H1 (cell line): ENCODE results near the gene DISC1. TPM values are rescaled to one million over a fixed set of nuclear protein-coding genes. Genes with fewer than 3 reads are reported as not detected.

Source experiments
- CTCF ChIA-PET: fragments of 300-600 bp; sonication (Branson Sonifier 250); formaldehyde crosslinking; loops from one replicate; lab custom pipeline; 2021; ENCODE audit not compliant: partially characterized antibody; lab: Charles Lee
- POLR2A ChIA-PET: fragments of 300-600 bp; sonication (Branson Sonifier 250); formaldehyde crosslinking; loops from one replicate; lab custom pipeline; 2021; ENCODE audit warnings: inconsistent platforms; ENCODE audit not compliant: partially characterized antibody; lab: Charles Lee
- DNase-seq, 2 experiments: peaks; one replicate each; pipeline versions ENCODE4 v3.0.0 to v3.0.0-alpha.2; 2010 to 2022; ENCODE audit warnings: low spot score in 2 of 2, low read depth in 1 of 2, mixed read lengths in 1 of 2
- FAIRE-seq: peaks from 2 replicates; lab custom pipeline; 2011; peaks lifted over from hg19 to GRCh38; lab: Jason Lieb, UNC
- H2AFZ ChIP-seq: 2 replicates; pipeline ENCODE4 v1.8.1; 2012; ENCODE audit warnings: low read length, inconsistent platforms
- H2AK5ac ChIP-seq: 2 replicates; pipeline ENCODE4 v1.6.1; 2013; ENCODE audit warnings: low read depth, low read length
- H2BK120ac ChIP-seq: replicated peaks from 2 replicates; pipeline ENCODE3; 2013; ENCODE audit warnings: low read depth, low read length, inconsistent platforms
- H2BK12ac ChIP-seq: 2 replicates; pipeline ENCODE4 v1.6.1; 2013; ENCODE audit warnings: low read depth, low read length
- H2BK15ac ChIP-seq: 2 replicates; pipeline ENCODE4 v1.6.1; 2013; ENCODE audit warnings: low read length
- H2BK20ac ChIP-seq: 2 replicates; pipeline ENCODE4 v1.6.1; 2013; ENCODE audit warnings: low read length
- H2BK5ac ChIP-seq: 2 replicates; pipeline ENCODE4 v1.6.1; 2013; ENCODE audit warnings: low read depth, low read length
- H3K14ac ChIP-seq: 2 replicates; pipeline ENCODE4 v1.6.1; 2013; ENCODE audit warnings: inconsistent platforms; ENCODE audit not compliant: insufficient read length
- H3K18ac ChIP-seq: 2 replicates; pipeline ENCODE4 v1.6.1; 2013; ENCODE audit warnings: low read length; ENCODE audit errors: extremely low read depth
- H3K23ac ChIP-seq: 2 replicates; pipeline ENCODE4 v1.6.1; 2013; ENCODE audit warnings: inconsistent platforms; ENCODE audit not compliant: insufficient read length
- H3K23me2 ChIP-seq: 2 replicates; pipeline ENCODE4 v1.6.1; 2013; ENCODE audit warnings: low read depth, low read length
- H3K27ac ChIP-seq: 2 replicates; pipeline ENCODE4 v1.6.1; 2011; ENCODE audit warnings: low read depth, low read length, inconsistent platforms
- H3K27me3 ChIP-seq, 4 experiments: replicated peaks in 1 of 4; 1 replicate in 1 of 4; 2 replicates in 3 of 4; pipeline versions ENCODE4 v1.6.1 to v1.8.1; 2011 to 2013; ENCODE audit warnings: low read length in 3 of 4, mild to moderate bottlenecking in 3 of 4, inconsistent platforms in 2 of 4, mixed read lengths in 2 of 4, moderate library complexity in 1 of 4; ENCODE audit not compliant: control insufficient read depth in 3 of 4, insufficient read depth in 3 of 4; ENCODE audit errors: extremely low read depth in 1 of 4
- H3K36me3 ChIP-seq, 4 experiments: 2 replicates each; pipeline versions ENCODE4 v1.6.1 to v1.8.1; 2011 to 2013; ENCODE audit warnings: mild to moderate bottlenecking in 4 of 4, low read length in 3 of 4, moderate library complexity in 2 of 4, control low read depth in 1 of 4, inconsistent platforms in 1 of 4; ENCODE audit not compliant: insufficient read depth in 4 of 4, control insufficient read depth in 2 of 4
- H3K4ac ChIP-seq: replicated peaks from 2 replicates; pipeline ENCODE3; 2013; ENCODE audit warnings: low read length, low read depth, mixed read lengths, inconsistent platforms; ENCODE audit not compliant: insufficient read length
- H3K4me1 ChIP-seq, 4 experiments: replicated peaks in 1 of 4; 1 replicate in 1 of 4; 2 replicates in 3 of 4; pipeline versions ENCODE4 v1.6.1 to v1.8.1; 2011 to 2013; ENCODE audit warnings: low read length in 3 of 4, inconsistent platforms in 2 of 4, mixed read lengths in 1 of 4; ENCODE audit not compliant: insufficient read depth in 4 of 4, control insufficient read depth in 3 of 4
- H3K4me2 ChIP-seq, 2 experiments: 2 replicates each; pipeline versions ENCODE4 v1.6.1 to v1.8.1; 2011 to 2013; ENCODE audit warnings: low read depth in 2 of 2, low read length in 2 of 2, control low read depth in 1 of 2, inconsistent platforms in 1 of 2, mild to moderate bottlenecking in 1 of 2; ENCODE audit not compliant: insufficient read depth in 1 of 2
- H3K4me3 ChIP-seq, 4 experiments: fragments of 200-600, 300-600 bp in 1 of 4; sonication (generic), shearing (Covaris generic), sonication (Bioruptor Twin) in 1 of 4; 2 replicates each; pipeline versions ENCODE4 v1.5.1 to v1.8.1; 2011 to 2016; ENCODE audit warnings: low read length in 4 of 4, low read depth in 3 of 4, control low read depth in 2 of 4, inconsistent platforms in 2 of 4, mild to moderate bottlenecking in 2 of 4, mixed read lengths in 1 of 4, moderate library complexity in 1 of 4; ENCODE audit not compliant: insufficient read depth in 2 of 4; ENCODE audit errors: extremely low read depth in 1 of 4
- H3K56ac ChIP-seq: replicated peaks from 2 replicates; pipeline ENCODE3; 2013; ENCODE audit warnings: low read depth, mild to moderate bottlenecking, mixed read lengths, low read length, inconsistent platforms; ENCODE audit not compliant: insufficient read length
- H3K79me1 ChIP-seq: 2 replicates; pipeline ENCODE4 v1.6.1; 2013; ENCODE audit warnings: low read depth, low read length, control low read depth
- H3K79me2 ChIP-seq, 2 experiments: 2 replicates each; pipeline versions ENCODE4 v1.6.1 to v1.8.1; 2012 to 2013; ENCODE audit warnings: low read length in 2 of 2, mild to moderate bottlenecking in 2 of 2, inconsistent platforms in 1 of 2; ENCODE audit not compliant: insufficient read depth in 2 of 2, control insufficient read depth in 1 of 2
- H3K9ac ChIP-seq, 4 experiments: replicated peaks in 1 of 4; 1 replicate in 1 of 4; 2 replicates in 3 of 4; pipeline versions ENCODE4 v1.6.1 to v1.8.1; 2011 to 2013; ENCODE audit warnings: low read depth in 3 of 4, low read length in 3 of 4, control low read depth in 2 of 4, mild to moderate bottlenecking in 2 of 4, moderate library complexity in 2 of 4, inconsistent platforms in 1 of 4; ENCODE audit errors: extremely low read depth in 1 of 4
- H3K9me3 ChIP-seq, 2 experiments: 2 replicates each; pipeline versions ENCODE4 v1.6.1 to v1.8.1; 2012 to 2013; ENCODE audit warnings: mild to moderate bottlenecking in 2 of 2, moderate library complexity in 2 of 2, control low read depth in 1 of 2, inconsistent platforms in 1 of 2, low read depth in 1 of 2, low read length in 1 of 2, mixed read lengths in 1 of 2; ENCODE audit not compliant: insufficient read depth in 2 of 2
- H4K20me1 ChIP-seq, 2 experiments: replicated peaks in 1 of 2; 2 replicates each; pipeline versions ENCODE3 to v1.8.1; 2011 to 2013; ENCODE audit warnings: inconsistent platforms in 2 of 2, low read length in 2 of 2, mild to moderate bottlenecking in 1 of 2; ENCODE audit not compliant: insufficient read depth in 2 of 2, control insufficient read depth in 1 of 2
- H4K5ac ChIP-seq: 2 replicates; pipeline ENCODE4 v1.6.1; 2013; ENCODE audit warnings: low read length, low read depth, mixed read lengths, inconsistent platforms; ENCODE audit not compliant: insufficient read length
- H4K8ac ChIP-seq: 2 replicates; pipeline ENCODE4 v1.8.0; 2013; ENCODE audit warnings: mild to moderate bottlenecking, moderate library complexity, low read length, inconsistent platforms; ENCODE audit not compliant: insufficient read depth; ENCODE audit errors: extremely low read depth
- H4K91ac ChIP-seq: replicated peaks from 2 replicates; pipeline ENCODE3; 2013; ENCODE audit warnings: low read length, mixed read lengths, inconsistent platforms; ENCODE audit not compliant: insufficient read length
- BCL11A ChIP-seq, 2 experiments: IDR thresholded peaks; one replicate each; pipeline ENCODE4 v1.6.1; 2011; ENCODE audit warnings: low read depth in 2 of 2, low read length in 2 of 2, mild to moderate bottlenecking in 2 of 2
- CHD1 ChIP-seq: IDR thresholded peaks from 2 replicates; pipeline ENCODE4 v1.6.1; 2012; ENCODE audit warnings: low read depth, low read length, improper control_type of control experiment
- CTCF ChIP-seq, 3 experiments: IDR thresholded peaks; 1 replicate in 2 of 3; 2 replicates in 1 of 3; pipeline versions ENCODE4 v1.5.1 to v1.6.1; 2011; ENCODE audit warnings: low read length in 3 of 3, mild to moderate bottlenecking in 3 of 3, inconsistent platforms in 2 of 3, low read depth in 1 of 3, moderate library complexity in 1 of 3; ENCODE audit not compliant: insufficient read depth in 1 of 3; ENCODE audit errors: control extremely low read depth in 1 of 3
- KDM4A ChIP-seq: IDR thresholded peaks from one replicate; pipeline ENCODE4 v1.7.1; 2012; ENCODE audit warnings: low read depth, mild to moderate bottlenecking, moderate library complexity, low read length, inconsistent platforms; ENCODE audit not compliant: severe bottlenecking
- SIX5 ChIP-seq: IDR thresholded peaks from 2 replicates; pipeline ENCODE4 v1.6.1; 2011; ENCODE audit warnings: mild to moderate bottlenecking, low read depth, low read length
- ZNF274 ChIP-seq: IDR thresholded peaks from 2 replicates; pipeline ENCODE4 v1.7.0; 2012; ENCODE audit warnings: low read length, borderline replicate concordance; ENCODE audit errors: extremely low read depth
- WGBS, 2 experiments: shearing (Covaris generic) in 1 of 2; methylation state at CpG; one replicate each; pipeline versions ENCODE4 v1.1.6 to v1.1.7; 2013 to 2015; ENCODE audit warnings: low lambda C conversion rate in 2 of 2, mixed read lengths in 2 of 2, inconsistent platforms in 1 of 2, low coverage in 1 of 2, missing lambda C conversion rate in 1 of 2; ENCODE audit not compliant: insufficient replicate concordance in 2 of 2, insufficient coverage in 1 of 2, insufficient read length in 1 of 2; ENCODE audit errors: extremely low coverage in 1 of 2, missing lambda C conversion rate in 1 of 2; 5-methylcytosine and 5-hydroxymethylcytosine counted together
- polyA plus RNA-seq, 7 experiments: library from polyadenylated mRNA; depleted of rRNA in 3 of 7; stranded (reverse) in 5 of 7; unstranded in 2 of 7; fragments of >200 nt in 5 of 7; fragments of 200-250 nt in 2 of 7; gene quantifications; 1 replicate in 5 of 7; 2 replicates in 1 of 7; 4 replicates in 1 of 7; pipeline versions ENCODE4 v1.2.1 to v1.2.3, GENCODE V29; 2011 to 2013; ENCODE audit warnings: missing spikeins in 2 of 7, mixed read lengths in 2 of 7
- total RNA-seq: library from RNA; stranded (reverse); fragmentation: NEBNext Ultra II Directional; extraction: Animal tissue kit (Norgen Biotek cat#: 25700); gene quantifications from 2 replicates; pipeline ENCODE4 v1.2.1, GENCODE V29; 2021
- TF ChIP-seq, protein P1 (sequence below): IDR thresholded peaks from 2 replicates; pipeline ENCODE4 v1.6.1; 2012; ENCODE audit warnings: inconsistent platforms

DISC1 gene
- total and polyA plus RNA-seq, 2 of the 8 experiments (the other 6 are each of a cell fraction or from before 2014, with no cell fraction given), result 1.1 to 3.5 TPM

- Histone ChIP-seq H3K27me3 (no peaks in the 10 kb centered on the region; a peak in 1 of 7 replicates), H3K23me2 (peaks cover 2% of the 10 kb centered on the region; the same call in 1 of the 2 replicates), H2AFZ (no peak overlapping the region), H4K5ac (no peak overlapping the region), H2AK5ac (no peak overlapping the region), H2BK120ac (no peak overlapping the region), H3K9me3 (no peaks in the 10 kb centered on the region), H3K4me1 (peaks cover 3 to 10% (median 4%) of the 10 kb centered on the region in 4 experiments), H3K14ac (no peak overlapping the region), H3K4me3 (no peak overlapping the region), H2BK20ac (no peak overlapping the region), H3K27ac (no peak overlapping the region), H3K4ac (no peak overlapping the region), H2BK15ac (no peak overlapping the region), H2BK5ac (no peak overlapping the region), H2BK12ac (no peak overlapping the region), H3K79me1 (no peaks in the 10 kb centered on the region), H3K4me2 (no peak overlapping the region), H4K91ac (no peak overlapping the region), H3K9ac (no peak overlapping the region), H3K79me2 (no peaks in the 10 kb centered on the region), H3K18ac (no peak overlapping the region), H3K56ac (no peak overlapping the region), H3K23ac (no peak overlapping the region), H3K36me3 (no peaks in the 10 kb centered on the region), H4K8ac (no peak overlapping the region), H4K20me1 (no peaks in the 10 kb centered on the region)
- TF ChIP-seq SIX5, result no peak
- TF ChIP-seq, protein P1, sequence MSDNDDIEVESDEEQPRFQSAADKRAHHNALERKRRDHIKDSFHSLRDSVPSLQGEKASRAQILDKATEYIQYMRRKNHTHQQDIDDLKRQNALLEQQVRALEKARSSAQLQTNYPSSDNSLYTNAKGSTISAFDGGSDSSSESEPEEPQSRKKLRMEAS, result no peak
- no peak for TF ChIP-seq CHD1
- no peak for TF ChIP-seq KDM4A
- no peak for TF ChIP-seq ZNF274
- TF ChIP-seq BCL11A (IDR thresholded peaks at IDR 0.05; ENCODE audit: low read depth in 2 of 2, low read length in 2 of 2), result no peak
- no peak for TF ChIP-seq CTCF (IDR thresholded peaks at IDR 0.05; ENCODE audit: control extremely low read depth in 1 of 3, insufficient read depth in 1 of 3, low read depth in 1 of 3, low read length in 3 of 3)
- 88% methylated on average over 18 of the region's 18 CpGs; no CpG with 5 or more reads in 1 of the 2 experiments for WGBS, 2 experiments
- no peak for DNase-seq
- ChIA-PET POLR2A (interaction anchor here (0.6 to 0.9 kb wide), 2 partner anchors 22 to 1999 kb away, joined by 3 to 4 read pairs; no protein-coding TSS in a partner anchor), CTCF (interaction anchor here (0.6 to 3.3 kb wide), 17 partner anchors 10 to 1575 kb away, joined by 3 to 25 read pairs (median 4); no protein-coding TSS in a partner anchor)
- FAIRE-seq, result no peak
Observed at GRCh38 chr1:231693361-231694074, 66.9 kb downstream of the DISC1 start.
